GM18861 (cell line): ENCODE measurements around the gene KCNJ4.

Source experiments
- ATAC-seq: cut with Tn5 transposase; IDR thresholded peaks from one replicate; pipeline ENCODE4 v1.9.1; 2021; ENCODE audit not compliant: unreplicated experiment

KCNJ4 gene

DNA sequence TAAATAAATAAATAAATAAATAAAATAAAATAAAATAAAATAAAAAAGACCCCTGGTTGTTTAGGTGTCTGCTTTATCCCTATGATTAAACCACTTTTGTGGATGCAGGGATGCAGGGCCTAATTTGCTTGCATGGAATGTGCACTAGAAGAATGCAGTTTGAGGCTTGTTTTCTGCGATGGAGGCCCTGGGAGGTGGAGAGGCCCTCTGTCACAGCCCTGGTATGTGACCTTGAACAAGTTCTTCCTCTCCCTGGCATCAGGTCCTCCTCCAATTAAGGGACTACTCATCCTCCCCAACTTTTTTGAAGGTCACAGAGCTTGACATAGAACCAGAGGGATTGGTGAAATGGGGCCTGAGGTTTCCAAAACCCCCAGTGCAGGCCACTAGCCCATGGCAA is 22.7 kb downstream of the KCNJ4 start:
- no peak for ATAC-seq

DNA sequence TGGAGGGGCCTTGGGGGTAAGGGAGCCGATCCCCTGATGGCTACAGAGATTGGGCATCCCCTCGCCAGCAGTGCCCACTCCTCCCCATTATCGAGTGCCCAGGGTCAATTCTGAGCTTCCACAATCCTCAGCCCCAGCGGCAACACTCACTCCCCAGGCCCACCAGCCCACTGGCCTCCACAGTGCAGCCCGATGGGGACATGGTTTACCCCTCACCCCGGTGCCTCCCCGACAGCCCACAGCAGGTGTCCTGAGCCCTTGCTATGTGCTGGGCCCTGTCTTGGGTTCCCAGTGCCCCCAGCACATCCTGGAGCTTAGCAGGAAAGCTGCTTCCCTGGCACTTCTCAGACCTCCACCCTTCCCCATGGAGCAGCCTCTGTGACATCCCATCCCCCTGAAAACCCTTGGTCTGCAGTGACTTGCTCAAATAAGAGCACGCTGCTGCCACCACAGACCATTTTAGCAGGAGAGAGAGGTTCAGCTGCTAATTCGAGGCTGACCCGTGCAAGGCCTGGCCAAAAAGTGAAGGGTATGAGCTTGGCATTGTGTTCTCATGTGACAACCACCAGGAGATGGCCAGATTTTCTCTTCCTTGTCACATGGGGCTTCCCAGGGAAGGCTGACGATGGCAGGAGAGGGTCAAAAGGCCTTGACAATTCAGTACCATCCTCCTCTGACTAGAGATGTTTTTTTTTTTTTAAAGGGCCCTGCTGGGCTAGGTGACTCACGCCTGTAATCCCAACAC is 23.6 kb downstream of the KCNJ4 start:
- no peak for ATAC-seq

DNA sequence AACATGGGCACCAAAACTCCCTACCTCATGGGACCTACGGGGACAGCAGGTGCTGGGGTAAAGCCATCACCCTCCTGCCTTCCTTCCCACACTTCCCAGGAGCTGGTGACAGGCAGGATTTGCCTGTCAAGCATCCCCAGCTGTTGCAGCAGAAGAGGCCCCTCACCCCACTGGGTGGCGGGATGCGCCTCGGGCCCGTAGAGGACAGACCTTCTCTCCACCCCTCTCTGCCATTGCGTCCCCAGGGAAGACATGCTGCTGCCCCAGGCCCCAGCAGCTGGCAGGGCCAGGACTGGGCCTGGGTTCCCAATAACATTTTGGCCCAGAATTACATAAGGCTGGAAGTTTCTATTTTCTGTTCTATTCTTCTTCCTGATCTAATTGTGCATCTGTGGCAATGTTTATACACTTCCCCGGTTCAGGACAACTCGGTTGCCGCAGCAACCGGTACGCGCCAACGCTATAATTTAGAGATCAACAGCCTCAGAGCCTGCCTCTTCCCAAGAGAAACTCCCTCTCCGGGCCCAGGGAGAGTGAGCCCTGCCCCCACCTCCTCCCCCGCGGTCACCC is 25.4 kb downstream of the KCNJ4 start:
- no peak for ATAC-seq

DNA sequence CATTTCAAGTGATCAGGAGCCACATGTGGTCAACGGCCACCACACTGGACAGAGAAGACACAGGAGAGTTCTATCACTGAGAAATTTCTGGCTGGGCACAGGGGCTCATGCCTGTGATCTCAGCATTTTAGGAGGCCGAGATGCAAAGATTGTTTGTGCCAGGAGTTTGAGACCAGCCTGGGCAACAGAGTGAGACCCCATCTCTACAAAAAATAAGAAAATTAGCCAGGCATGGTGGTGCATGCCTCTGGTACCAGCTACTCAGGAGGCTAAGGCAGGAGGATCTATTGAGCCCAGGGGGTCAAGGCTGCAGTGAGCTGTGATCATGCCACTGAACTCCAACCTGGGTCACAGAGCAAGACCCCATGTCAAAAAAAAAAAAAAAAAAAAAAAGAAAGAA is 26.3 kb downstream of the KCNJ4 start:
- ATAC-seq = no peak

DNA sequence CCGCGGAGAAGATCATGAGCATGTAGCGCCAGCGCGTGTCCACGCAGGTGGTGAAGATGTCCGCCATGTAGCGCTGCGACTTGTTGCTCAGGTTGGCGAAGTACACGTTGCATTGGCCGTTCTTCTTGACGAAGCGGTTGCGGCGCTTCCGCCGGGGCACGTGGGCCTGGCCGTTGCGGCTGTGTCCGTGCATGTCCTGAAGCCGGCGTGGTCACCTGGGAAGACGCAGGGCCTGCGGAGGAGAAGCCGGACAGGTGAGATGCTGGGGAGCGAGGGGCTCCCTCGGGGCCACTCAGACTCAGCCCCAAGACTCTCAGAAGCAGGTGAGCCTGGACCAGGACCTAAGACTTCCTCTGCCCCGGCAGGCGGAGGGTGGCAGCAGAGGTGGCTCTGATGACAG is 27.1 kb downstream of the KCNJ4 start:
- ATAC-seq = no peak

DNA sequence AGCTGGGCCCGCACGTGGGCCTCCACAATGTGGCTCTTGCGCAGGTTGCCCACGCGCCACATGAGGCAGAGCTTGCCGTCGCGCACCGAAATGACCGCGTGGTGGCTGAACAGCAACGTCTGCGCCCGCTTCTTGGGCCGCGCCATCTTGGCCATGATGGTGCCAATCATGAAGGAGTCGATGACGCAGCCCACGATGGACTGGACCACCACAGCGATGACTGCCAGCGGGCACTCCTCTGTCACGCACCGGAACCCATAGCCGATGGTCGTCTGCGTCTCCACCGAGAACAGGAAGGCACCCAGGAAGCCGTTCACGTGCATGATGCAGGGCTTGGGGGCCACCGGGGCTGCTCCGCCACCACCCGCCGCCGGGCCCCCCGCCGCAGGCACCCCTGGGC is 27.5 kb downstream of the KCNJ4 start:
- ATAC-seq = no peak

DNA sequence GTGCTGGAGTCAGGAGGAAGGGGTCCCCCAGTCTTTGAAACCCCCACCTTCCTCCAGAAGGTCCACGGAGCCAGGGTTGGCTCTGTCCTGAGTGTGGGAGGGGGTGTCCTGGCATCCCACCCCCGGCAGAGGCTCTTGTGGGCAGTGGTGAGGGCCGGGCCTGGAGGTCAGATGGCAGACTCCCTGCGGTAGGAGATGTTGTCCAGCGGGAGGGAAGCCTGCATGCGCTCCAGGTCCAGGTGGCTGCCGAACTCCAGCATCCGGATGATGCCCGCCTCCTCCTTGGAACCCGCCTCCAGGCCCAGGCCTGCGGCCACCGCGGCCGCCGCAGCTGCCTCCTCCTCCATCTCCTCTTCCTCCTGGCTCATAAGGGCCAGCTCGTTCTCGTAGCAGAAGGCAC is 28.4 kb downstream of the KCNJ4 start:
- no peak for ATAC-seq

DNA sequence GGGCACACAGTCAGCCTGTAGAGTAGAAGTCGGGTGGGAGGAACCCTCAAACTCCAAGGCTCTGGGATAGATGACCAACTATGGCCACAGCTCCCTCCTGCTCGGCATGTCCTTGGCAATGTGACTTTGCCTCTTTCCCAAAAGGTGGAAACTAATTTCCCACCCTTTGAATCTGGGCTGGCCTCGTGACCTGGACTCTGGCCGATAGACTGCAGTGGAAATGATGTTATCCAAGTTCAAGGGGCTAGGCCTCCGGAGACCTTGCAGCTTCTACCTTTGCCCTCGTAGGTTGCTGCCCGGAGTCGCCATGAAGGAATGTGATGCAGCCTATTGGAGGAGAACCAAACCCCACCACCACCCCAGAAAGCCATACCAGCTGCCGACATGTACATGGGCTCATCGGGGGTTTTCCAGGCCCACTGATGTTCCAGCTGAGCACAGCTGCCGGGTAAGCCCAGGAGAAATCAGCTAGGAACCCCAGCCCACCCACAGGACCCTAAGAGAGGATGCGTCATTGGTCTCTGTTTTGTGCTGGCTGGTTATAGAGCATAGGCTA is 30.4 kb downstream of the KCNJ4 start:
- ATAC-seq = no peak

DNA sequence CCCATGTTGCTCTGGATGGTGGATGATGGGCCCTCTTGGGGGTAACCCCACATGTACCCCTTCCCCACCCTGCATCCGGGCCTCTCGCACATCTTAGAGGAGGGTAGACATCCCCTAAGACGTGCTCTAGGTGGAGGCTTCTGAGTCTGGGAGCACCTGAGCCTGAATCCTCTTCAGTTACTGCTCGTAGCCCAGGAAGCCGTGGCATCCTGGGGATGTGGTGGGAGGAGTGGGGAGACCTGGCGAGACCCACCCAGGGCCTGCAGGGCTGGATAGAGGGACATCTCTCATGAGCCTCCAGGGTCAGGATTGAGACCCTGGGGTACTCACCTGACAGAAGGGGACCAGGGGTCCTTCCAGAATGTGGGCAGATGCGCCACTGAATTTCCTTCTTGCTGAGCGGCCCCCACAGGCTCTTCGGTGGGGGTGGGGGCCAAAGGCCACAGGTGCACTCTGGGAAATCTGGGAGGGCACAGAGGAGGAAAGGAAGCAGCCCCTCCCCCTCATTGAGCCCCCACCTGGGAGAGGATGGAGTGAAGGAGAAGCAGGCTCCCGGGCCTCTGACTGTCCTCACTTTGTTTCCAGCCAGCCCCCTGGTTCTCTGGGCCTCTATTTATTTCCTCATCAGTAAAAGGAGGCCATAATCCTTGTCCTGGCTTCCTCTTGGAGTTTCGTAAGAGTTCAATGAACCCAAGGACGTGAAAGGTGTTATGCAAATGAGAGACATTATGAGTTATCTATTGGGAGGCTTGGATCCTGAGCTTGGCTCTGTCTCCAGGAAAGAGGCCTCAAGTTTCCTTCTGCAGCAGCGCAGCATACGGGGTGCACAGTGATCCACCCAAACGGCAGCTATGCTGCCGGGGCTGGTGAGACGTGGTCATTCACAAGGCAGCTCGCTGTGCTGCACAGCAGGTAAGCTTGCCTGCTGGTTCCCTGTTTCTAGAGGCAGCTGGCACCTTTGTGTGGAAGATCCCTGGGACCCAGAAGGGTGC is 31.2 kb downstream of the KCNJ4 start:
- no peak for ATAC-seq

DNA sequence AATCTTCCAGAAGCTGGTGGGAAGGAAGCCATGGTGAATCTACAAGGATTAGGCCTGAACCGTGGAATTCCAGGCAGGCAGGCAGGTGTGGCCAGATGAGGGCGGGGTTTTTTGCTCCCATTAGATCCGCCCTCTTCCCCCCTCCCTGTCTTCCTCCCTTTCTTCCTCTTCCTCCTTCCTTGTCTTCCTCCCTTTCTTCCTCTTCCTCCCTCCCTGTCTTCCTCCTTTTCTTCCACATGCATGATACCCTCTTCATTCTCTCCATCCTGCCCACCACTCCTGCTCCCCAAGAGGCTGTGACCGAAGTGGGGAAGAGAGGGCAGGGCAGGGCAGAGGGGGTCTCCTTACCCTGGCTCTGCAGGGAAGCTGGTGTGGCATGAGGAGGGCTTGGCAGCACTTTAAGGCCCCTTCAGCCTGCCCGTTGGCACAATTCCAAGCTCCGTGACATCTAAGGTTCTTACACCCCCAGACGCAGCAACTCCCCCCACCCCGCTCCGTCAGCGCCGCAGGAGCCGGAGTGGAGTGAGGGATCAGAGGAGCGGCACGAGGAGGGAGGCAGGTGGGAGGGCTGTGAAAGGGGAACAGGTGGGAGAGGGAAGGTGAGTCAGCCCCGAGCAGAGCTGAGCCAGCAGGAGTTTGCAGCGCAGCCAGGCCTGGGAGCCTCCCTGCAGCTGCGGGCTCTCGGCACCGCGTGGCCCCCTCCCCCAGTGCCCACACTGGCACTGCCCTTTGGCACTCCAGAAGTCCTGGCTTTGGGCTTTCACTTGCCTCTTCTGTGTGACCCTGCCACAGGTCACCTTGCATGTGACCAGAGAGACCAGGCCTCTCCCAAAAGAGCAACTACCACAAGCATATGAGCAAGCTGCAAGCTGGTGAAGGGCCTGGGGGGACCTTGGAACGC is 32.1 kb downstream of the KCNJ4 start:
- ATAC-seq = no peak

DNA sequence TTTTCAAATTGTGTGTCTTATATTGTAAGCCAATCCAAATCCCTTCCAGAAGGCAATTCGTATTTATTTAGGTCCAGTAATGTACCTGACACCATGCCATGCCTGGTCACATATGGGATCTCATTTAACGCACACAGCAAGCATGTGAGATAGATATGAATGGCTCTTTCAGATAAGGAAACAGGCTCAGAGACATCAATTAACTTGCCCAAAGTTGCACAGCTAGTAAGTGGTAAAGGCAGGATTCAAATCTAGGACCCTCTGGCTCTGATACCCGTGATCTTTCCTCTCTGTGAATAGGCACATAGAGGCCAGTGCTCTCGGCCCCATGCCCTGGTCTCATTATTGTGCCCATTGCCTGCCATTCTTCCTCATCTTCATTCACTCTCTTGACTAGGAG is 34.3 kb downstream of the KCNJ4 start:
- ATAC-seq = no peak

DNA sequence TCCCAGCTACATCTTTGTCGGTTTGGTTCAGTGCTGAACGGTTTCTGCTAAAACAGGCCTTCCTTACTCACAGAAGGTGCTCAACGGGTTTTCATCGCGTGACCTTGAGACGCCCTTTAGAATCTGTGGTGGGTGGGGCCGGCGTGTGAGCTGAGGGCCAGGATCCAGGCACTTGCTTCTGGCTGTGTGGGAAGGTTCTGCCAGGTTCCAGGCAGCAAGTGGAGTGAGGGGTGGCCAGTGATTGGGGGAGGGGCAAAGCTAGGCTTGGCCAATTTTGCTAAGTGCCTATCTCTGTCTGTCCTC is 35.2 kb downstream of the KCNJ4 start:
- ATAC-seq = no peak

DNA sequence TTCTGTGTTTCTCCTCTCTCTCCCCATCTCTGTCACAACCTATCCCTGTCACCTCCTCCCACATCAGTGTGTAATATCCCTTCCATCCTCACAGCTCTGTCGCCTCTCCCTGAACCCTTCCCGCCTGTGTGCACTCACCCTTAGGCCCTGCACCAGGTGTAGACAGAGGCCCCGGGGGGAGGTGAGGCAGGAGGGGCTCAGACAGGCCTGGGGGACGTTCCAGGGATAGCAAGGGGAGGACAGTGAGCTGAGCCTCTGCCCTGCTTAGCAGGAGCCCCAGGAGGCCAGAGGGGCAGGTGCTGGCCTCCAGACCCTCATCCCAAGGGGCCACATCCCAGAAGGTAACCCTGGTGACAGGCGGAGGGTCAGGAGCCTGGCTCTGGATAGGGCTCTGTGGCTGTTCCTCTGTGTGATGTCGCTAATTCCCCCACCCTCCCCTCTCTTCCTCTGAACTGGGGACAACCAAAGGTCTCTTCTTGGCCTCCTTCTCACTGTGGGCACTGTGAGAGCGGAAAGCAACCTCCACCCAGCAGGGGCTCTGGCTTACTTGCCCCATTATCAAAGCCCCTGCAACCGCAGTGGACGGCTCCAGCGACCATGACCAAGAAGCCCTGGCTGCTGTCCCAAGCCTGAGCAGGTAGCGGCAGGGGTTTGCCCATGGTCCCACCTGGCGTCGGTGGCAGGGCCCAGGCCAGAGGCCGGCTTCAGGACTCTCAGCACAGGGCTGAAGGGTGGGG is 35.7 kb downstream of the KCNJ4 start:
- ATAC-seq = no peak

DNA sequence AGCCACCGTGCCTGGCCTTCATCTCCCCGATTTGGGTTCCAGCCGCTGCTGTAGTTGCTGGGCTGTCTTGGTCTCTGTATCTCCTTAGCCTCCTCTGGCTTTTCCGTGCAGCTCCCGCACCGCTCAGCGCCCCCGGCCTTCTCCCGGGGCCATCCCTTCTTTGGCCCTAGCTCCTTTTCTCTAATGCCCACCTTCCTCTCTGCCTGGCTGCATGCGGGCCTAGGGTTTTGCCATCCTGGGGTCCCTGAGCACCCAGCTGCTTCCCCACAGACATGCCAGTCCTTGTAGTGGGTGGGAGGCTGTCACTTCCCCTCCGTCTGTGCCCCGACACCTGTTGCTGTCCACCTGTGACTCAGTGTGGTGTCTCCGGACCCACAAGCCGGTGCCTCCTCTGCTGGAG is 36.4 kb downstream of the KCNJ4 start:
- no peak for ATAC-seq

DNA sequence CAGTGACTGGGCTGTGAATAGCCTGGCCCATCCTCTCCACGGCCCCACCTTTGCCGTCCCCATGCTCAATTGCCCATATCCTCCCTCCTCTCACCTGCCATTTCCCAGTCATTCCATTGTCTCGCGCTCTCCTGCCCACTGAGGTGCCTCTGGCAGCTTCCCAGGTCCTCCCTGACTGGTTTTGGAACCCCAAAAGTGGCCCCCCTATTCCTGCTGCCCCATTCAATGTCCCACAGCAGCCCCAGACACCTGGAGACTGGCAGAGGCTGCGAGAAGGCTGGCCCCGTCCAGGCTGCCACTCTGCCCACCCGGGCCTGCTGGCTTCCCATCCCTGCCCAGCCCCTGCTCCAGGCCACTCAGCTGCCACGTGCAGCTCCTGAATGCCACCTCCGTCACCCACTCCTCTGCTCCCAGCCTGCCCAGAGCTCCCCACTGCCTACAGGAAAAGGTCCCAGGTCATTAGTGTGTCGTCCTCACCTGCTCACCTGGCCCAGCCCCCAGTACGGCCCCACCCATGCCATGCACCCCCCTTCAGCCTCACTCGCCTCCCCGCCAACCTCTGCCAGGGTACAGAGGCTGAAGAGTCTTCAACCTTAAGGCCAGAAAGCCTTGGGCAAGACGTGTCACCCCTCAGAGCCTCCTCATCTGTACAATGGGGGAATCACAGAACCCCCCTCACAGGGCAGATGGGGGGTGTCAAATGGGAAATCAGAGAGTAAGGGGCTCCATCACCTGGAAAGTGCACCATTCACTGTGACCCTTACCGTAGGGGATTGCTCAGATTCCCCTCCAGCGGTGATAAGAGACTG is 37.5 kb downstream of the KCNJ4 start:
- ATAC-seq = no peak

DNA sequence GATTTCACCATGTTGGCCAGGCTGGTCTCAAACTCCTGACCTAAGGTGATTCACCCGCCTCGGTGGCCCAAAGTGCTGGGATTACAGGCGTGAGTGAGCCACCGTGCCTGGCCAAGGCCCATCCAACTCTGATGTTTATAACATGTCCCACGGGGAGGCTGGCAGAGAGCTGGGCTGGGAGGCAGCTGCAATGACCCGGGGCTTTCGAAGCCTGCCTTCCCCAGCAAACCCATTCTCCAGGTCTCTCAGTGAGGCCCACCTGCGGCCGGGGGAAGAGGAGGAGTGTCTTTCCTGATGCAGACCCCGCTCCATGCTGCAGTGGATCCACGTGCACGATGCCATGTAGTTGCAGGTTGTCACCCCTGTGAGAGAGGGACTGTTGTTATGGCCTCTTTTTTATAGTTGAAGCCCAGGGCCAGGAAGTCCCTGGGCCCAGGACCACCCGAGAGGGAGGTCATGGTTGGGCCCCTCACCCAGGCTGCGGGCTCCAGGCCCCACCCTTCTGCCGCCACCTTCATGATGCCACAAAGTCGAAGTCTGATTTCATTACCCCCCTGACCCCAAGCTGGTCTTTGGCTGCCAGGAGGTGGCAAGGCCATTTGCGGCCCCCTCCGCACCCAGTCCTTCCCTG is 38.3 kb downstream of the KCNJ4 start:
- no peak for ATAC-seq

DNA sequence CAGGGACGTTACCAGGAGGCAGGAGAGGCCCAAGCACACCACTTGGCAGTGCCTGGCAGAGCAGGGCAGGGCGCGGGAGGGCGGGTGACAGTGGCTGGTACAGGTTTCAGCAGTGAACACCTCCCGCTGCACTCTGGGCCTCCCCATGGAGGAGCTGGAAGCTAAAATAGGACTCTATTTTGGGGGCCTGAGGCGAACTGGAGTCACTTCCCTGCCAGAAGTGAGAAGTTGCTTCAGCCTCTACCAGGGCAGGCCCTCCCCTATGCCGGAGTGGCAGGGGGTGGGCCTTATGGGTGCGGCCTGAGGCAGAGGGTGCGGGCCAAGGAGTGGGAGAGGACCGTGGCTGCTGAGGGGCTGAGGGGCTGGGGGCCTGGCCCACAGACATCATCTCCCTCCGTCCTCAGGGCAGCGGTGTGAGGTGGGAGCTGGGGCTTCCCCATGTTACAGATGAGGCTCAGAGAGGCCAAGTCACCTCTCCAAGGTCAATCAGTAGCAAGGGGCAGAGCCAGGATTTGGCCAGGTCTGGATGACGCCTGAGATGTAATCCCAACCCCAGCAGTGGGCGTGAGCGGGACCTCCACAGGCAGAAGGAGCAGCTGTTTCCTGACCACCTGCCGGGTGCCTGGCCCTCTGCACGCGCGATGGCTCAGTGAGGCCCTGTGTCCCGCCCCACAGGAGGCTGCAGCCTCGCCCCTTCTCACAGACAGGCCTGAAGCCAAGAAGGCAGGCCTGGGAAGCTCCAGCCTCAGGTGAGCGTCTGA is 39.3 kb downstream of the KCNJ4 start:
- no peak for ATAC-seq

DNA sequence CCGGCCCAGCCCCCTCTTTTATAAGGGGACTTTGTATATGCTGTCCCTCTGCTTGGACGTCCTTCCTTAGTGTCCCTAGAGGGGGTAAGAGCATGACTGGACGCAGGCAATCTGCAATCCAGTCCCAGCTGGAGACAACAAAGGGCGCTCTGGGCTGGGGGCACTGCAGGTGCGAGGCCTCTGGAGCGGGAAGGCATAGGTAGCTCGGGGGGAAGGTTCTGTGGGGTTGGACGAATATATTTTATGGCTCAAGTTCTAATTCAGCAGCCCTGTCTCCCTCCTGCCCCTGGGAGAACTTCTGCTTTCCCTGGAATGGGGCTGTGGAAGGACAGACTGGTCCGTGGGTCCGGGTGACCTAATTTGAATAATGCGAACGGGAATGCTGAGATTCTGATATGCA is 40.0 kb downstream of the KCNJ4 start:
- ATAC-seq = no peak
